Bladder microvascular endothelial cell (primary cell): ENCODE results near the gene SHCBP1L. TPM values are rescaled to one million over a fixed set of nuclear protein-coding genes. Genes with fewer than 3 reads are reported as not detected.

Source experiments
- total RNA-seq: library from RNA; depleted of rRNA; stranded (reverse); fragments of >200 nt; gene quantifications from 2 replicates; pipeline ENCODE4 v1.2.3, GENCODE V29; 2014

Gene SHCBP1L
- not detected in 2 replicates for total RNA-seq

DNA sequence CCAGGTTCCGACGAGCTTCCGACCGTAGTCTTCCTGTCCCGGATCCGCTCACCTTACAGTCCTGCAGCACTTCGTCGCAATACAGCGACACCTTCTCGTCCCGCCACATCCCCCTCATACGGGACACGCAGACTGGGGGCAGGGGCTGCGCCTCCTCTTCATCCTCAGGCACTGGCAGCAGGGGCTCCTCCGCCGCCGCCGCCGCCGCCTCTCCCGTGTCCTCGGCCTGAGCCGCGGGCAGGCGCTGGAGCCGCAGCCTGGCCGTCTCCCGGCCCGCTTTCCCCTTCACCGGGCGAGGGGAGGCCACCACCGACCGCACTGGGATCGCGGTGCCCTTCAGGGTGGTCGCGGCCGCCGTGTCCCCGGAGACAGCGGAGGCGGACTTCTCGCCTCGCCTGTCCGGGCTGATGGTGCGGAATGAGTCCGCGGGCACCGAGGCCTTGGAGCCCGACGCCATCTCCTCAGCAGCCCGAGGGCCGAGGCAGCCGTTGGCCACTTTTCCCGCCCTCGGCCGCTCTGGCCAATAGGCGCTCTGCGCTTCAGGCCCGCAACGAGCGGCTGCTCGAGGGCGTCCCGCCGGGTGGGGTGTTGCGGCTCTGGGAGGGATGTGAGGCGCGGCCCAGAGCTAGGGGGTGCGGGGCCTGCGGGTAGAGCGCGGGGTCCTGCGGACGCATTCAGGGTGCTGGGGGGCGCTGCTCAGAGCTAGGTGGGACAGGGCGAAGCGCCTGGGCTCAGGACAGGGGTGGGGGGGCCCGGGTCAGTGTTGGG lies at the start of gene SHCBP1L:
TSS of gene SHCBP1L (minus strand) at position 490 of the 768 bp plus-strand sequence. CDS start at position 457, 33 bp downstream.

Other genes starting within 250 kb of the SHCBP1L start
- 3.9 and 4.4 TPM in 2 replicates for gene NPL, start 163.4 kb downstream of the SHCBP1L start, total RNA-seq
- gene DHX9, start 113.8 kb downstream of the SHCBP1L start, total RNA-seq = 144 and 214 TPM in 2 replicates
- 412 and 874 TPM in 2 replicates for gene LAMC1, start 70.3 kb upstream of the SHCBP1L start, total RNA-seq
- gene LAMC2, start 233.1 kb upstream of the SHCBP1L start, total RNA-seq = 19.4 and 71.0 TPM in 2 replicates